ENCODE data around the gene ANKK1.

ANKK1 gene

DNA sequence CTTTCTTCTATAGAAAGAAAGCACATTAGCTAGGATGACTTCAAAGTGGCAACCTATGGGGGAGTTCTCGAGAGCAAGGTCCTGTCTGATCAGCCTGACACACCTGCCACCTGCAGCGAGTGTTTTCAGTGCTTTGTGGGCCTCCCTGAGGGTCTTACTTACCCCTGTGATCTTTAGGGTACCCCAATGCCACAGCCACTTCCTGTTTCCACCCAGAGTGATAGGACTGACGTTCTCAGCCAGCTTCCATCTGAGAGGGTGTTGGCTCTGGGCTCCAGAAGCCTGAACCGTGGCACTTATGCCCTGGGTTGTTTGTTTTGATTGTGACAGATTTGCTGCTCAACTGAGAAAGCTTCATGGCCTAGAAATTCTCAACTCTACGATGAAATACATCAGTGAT, 21.7 kb upstream of the ANKK1 start:
- no peak overlapping the region for H3K4me3 ChIP-seq (ENCODE audit: low read depth, low read length)
- no peak for DNase-seq (ENCODE audit: low read depth)
- TF ChIP-seq, protein P1, sequence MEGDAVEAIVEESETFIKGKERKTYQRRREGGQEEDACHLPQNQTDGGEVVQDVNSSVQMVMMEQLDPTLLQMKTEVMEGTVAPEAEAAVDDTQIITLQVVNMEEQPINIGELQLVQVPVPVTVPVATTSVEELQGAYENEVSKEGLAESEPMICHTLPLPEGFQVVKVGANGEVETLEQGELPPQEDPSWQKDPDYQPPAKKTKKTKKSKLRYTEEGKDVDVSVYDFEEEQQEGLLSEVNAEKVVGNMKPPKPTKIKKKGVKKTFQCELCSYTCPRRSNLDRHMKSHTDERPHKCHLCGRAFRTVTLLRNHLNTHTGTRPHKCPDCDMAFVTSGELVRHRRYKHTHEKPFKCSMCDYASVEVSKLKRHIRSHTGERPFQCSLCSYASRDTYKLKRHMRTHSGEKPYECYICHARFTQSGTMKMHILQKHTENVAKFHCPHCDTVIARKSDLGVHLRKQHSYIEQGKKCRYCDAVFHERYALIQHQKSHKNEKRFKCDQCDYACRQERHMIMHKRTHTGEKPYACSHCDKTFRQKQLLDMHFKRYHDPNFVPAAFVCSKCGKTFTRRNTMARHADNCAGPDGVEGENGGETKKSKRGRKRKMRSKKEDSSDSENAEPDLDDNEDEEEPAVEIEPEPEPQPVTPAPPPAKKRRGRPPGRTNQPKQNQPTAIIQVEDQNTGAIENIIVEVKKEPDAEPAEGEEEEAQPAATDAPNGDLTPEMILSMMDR (IDR thresholded peaks at IDR 0.05; ENCODE audit: insufficient read depth, low read depth, low read length, missing control alignments), result no peak

- no peak overlapping the region for H3K4me3 ChIP-seq (ENCODE audit: low read depth, low read length)
- no peak for DNase-seq (ENCODE audit: low read depth)
- TF ChIP-seq, protein P1 (IDR thresholded peaks at IDR 0.05; ENCODE audit: insufficient read depth, low read depth, low read length, missing control alignments), result no peak
Observed at GRCh38 chr11:113369411-113369810, 18.2 kb upstream of the ANKK1 start.

DNA sequence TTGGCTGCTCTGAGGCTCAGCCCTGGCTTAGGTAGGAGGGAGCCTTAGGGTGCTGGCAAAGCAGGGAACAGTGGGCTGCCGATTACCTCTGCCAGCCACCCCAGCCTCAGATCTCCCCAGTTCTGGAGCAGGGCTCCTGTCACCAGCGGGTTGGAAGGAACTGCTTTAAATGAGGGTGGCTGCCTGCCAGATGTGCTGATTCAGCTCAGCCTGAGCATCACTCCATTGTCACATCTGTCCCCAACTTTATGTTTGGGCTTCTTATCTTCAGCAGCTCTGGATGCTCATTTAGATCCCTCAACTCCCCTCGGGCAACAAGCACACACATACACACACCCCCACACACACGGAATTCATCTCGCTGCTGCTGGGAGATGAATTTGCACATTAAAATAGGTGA, 16.9 kb upstream of the ANKK1 start:
- TF ChIP-seq, protein P1 (IDR thresholded peaks at IDR 0.05; ENCODE audit: insufficient read depth, low read depth, low read length, missing control alignments), result no peak
- H3K4me3 ChIP-seq (ENCODE audit: low read depth, low read length), result no peak overlapping the region
- DNase-seq (ENCODE audit: low read depth), result no peak

DNA sequence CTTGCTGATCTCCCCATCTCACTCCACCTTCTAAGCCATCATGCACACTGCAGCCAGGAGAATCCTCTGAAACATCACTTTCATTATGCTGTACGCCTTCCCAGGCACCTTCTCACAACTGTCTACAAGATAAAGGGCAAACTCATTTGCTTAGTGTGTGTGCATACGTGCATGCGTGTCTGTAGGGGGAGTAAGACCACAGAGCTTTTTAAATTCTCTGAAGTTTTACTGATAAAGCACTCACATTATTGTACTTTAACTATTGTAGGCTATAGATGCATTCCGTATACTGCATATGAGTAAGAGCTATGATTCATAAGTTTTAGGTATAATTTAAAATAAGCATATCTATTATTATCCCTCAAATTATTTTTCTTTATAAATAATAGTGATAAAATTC, 15.3 kb upstream of the ANKK1 start:
- DNase-seq (ENCODE audit: low read depth), result no peak
- no peak overlapping the region for H3K4me3 ChIP-seq (ENCODE audit: low read depth, low read length)
- TF ChIP-seq, protein P1 (IDR thresholded peaks at IDR 0.05; ENCODE audit: insufficient read depth, low read depth, low read length, missing control alignments), result no peak

DNA sequence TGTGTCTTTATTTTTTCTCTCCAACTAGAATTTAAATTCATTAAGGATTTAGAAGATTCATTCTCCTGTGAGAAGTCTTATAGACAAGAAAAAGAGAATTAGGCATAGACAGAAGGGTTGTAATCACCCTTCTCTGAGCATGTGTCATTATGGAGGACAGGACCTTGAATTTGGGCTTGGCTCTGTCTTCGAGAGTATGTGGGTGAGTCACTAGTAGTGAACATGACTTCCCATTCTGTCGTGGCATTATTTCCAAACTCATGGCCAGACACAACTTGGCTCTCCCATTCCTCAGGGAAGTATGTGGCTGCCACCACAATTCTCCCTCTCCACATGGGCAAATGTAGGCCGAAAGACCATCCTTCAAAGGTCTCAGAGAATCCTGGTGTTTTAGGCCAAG, 14.3 kb upstream of the ANKK1 start:
- H3K4me3 ChIP-seq (ENCODE audit: low read depth, low read length), result no peak overlapping the region
- TF ChIP-seq, protein P1 (IDR thresholded peaks at IDR 0.05; ENCODE audit: insufficient read depth, low read depth, low read length, missing control alignments), result no peak
- no peak for DNase-seq (ENCODE audit: low read depth)

DNA sequence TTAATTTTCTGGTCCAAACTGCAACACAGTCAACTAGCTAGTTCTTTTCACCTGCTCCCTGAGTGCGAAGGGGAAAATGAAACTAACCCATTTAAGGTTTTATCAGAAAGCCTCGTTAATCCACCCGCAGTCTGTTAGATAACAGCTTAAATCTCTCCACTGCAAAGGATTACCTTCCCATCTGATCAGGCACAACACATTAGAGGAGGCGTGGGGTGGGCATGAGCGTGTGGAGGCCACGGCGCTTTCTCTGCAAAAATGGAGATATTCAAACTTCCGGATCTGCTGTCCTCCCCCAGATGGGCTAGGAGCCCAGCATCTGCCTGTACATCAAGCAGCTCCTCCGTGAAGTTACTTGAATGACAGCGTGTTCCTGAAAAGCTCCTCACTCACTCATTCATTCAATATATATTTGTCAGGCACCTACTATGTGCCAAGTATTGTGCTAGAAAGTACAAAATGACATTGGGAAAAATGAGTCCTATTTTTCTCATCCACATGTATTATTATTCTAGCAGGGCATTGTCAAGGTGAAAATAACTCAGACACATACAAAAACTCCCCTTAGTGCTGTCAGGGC, 13.5 kb upstream of the ANKK1 start:
- H3K4me3 ChIP-seq (ENCODE audit: low read depth, low read length), result no peak overlapping the region

More for the DNA sequence above, 13.5 kb upstream of the ANKK1 start:
- TF ChIP-seq, protein P1 (IDR thresholded peaks at IDR 0.05; ENCODE audit: insufficient read depth, low read depth, low read length, missing control alignments), result no peak
- no peak for DNase-seq (ENCODE audit: low read depth)

Measured in GM12865 (cell line).